NK-92 treated with Interleukin-12 subunit alpha and Interleukin-12 subunit beta, amount 100 ng/mL, for 24 hours (cell line): Measurements from ENCODE around the gene MTM1.

Experiments
- DNase-seq: peaks from one replicate; lab custom pipeline; 2025; lab: John Stamatoyannopoulos, UW

The MTM1 gene

DNA sequence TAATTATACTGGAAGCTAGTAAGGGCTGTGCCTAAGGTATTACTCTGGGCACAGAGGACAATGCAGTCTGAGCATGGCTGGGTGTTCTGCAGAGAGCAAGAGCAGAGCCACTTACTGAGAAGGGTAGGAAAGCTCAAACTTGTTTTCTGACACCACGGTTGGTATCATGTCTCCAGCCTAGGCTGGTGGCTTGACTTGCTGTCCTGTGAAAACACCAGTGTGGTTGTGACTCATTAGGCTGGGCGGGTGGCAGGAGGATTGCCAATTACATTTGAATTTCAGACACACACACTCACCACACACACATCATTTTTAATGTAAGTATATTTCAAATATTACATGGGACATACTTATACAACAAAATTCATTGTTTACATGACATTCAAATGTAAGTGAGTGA lies 19.7 kb upstream of the MTM1 start:
- peak; percentile 31 for DNase-seq

DNA sequence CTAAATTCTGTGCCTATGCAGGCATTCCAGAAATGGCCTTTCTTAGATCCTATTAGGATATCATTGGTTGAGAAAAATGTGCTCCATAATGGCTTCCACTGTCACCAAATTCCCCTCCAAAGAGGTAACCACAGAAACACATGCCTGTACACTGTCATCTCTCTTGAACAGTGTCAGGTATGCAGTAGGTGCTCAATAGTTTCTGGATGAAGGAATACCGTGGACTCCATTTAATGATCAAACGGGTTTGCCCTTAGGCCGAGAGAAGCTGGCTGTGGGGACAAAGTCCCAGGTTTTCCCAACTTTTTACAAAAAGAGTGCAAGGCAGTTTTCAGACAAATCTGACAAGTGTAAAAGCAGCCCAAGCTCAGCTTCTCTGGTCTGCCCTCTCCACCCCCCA lies 16.5 kb upstream of the MTM1 start:
- no peak for DNase-seq

GRCh38 chrX:150558424-150558823 lies 10.0 kb upstream of the MTM1 start:
- no peak for DNase-seq

- DNase-seq: no peak
Observed at GRCh38 chrX:150564838-150565237, 3.6 kb upstream of the MTM1 start.

DNA sequence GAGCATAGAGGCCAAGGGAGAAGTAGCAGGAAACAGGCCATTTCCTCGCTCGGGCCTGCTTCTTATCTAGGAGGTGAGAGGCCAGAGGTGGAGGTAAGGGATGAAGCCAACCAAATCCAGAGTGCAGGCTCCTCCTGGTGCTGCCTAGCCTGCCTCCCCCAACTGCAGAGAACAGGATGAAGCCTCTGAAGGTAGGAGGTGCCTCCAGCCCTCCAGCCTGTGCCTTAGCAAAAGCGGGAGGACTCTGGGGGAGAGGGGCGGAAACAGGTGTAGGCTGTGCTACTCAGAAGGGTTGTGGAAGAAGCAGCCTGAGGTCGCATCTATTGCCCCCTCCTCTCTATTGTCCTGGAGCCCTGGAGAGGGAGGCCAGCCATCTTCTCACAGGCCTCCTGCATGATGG lies 2.9 kb upstream of the MTM1 start:
- no peak for DNase-seq

GRCh38 chrX:150566734-150567182 lies 1.7 kb upstream of the MTM1 start:
- DNase-seq: no peak

DNA sequence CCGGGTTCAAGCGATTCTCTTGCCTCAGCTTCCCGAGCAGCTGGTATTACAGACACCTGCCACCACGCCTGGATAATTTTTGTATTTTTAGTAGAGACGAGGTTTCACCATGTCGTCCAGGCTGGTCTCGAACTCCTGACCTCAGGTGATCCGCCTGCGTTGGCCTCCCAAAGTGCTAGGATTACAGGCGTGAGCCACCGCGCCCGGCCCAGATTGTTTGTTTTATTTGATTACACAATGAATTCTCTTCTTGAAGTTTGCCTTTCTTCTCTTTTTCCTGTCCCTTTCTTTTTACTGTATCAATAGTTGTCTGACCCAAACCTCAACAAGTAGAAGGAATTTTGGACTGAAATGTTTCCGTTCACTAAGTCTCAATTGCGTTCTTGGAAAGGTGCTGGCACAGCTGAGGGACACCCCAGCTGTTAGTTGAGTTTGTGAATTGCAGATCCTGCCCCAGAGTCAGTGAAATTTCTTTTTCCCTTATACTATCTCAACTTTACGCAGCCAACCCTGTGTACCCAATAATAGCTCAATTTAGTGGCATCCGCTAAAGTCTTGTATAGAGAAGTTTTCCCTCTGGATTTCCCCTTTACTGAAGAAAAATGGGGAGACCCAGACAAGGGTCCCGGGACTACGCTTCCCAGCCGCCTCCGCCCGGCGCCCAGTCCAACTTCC lies 639 bp upstream of the MTM1 start:
- no peak for DNase-seq

GRCh38 chrX:150569155-150569477 lies 695 bp downstream of the MTM1 start:
- DNase-seq: peak; percentile 18

DNA sequence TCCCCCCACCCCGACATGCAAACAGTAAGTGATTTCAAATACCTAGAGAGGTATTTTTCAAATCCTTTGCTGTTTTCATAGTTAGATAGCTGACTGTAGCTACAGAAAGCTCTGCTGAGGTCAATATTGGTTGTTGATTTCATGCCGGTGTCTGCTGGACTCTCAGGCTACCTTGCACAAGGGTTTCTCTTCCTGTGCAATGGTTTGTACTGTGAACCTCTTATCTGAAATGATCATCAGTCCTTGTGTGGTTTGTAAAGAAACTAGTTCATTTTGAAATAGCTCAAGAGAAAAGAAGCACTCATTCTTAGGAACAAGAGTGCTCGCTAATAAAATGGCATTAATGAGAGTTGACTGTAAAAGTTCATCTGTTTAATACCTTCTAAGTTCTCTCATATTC lies 2.1 kb downstream of the MTM1 start:
- DNase-seq: no peak

- no peak for DNase-seq
Observed at GRCh38 chrX:150572206-150572605, 3.8 kb downstream of the MTM1 start.

- no peak for DNase-seq
Observed at GRCh38 chrX:150573106-150573505, 4.7 kb downstream of the MTM1 start.

GRCh38 chrX:150573702-150574101 lies 5.3 kb downstream of the MTM1 start:
- peak; percentile 30 for DNase-seq

DNA sequence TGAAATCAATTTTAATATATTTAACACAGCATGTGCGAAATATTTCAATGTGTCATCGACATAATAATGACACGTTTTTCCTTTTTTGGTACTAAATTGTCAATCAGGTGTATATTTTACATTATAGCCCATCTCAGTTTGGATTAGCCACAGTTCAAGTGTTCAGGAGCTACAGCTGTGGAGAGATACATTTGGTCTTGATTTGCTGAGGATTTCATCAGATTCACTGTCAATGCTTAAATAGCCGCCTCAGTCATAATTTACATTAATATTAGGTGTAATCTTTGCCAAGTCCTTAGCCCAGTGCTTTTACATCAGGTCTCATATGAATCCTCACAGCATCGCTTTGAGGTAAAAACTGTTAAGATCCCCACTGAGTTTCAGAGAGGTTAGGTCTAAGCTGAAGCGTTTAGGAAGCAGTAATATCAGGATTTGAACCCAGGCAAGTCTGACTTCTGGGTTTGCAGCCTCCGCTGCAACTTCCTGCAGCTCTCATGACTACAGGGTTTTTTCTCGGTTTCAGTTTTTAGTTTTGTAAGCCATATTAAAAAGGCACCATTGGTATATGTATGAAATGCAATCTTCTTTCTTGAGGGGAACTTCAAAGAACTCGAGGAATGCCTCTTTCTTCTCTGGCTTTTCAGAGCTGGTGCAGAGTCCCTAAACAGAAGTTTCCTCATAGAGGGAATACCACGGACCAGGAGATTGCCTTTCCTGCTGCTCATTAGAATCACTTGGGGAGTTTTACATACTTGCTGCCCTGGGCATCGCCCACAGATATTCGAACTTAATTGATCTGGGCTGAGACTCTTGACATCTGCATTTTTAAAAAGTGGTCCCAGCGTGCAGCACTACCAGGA lies 6.4 kb downstream of the MTM1 start:
- DNase-seq: no peak

- no peak for DNase-seq
Observed at GRCh38 chrX:150575419-150575814, 7.0 kb downstream of the MTM1 start.

GRCh38 chrX:150577174-150577573 lies 8.8 kb downstream of the MTM1 start:
- DNase-seq: no peak

DNA sequence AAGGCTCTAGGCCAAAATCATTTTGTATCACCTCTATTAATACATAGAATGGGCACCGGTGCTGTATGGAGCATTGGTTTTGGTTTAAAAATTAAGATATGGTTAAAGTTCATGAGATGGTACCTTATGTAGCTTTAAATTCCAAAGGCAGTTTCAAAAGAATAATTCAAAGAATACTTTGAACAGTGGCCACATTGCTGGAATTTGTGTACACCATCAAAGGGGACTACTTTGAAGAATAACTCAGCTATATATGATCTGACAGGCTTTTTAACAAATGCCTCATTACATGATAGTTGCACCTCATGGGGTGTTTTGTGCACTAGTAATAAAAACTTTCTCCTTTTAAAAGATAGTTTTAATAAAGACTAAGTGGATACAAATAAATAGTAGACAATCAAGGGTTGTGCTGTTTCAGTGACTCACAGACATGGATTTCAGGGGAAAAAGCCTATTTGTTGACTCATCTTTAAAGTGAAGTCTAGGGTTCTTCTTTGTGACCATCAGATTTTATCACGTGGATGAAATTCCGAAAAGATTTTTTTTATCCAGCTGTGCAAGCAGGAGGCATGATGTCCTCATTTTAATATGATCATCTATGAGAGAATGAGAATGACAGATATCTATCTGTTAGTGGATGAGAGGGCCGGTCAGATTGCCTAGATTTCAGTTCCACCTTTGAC lies 12.8 kb downstream of the MTM1 start:
- DNase-seq: no peak

GRCh38 chrX:150582338-150582948 lies 14.0 kb downstream of the MTM1 start:
- no peak for DNase-seq

DNA sequence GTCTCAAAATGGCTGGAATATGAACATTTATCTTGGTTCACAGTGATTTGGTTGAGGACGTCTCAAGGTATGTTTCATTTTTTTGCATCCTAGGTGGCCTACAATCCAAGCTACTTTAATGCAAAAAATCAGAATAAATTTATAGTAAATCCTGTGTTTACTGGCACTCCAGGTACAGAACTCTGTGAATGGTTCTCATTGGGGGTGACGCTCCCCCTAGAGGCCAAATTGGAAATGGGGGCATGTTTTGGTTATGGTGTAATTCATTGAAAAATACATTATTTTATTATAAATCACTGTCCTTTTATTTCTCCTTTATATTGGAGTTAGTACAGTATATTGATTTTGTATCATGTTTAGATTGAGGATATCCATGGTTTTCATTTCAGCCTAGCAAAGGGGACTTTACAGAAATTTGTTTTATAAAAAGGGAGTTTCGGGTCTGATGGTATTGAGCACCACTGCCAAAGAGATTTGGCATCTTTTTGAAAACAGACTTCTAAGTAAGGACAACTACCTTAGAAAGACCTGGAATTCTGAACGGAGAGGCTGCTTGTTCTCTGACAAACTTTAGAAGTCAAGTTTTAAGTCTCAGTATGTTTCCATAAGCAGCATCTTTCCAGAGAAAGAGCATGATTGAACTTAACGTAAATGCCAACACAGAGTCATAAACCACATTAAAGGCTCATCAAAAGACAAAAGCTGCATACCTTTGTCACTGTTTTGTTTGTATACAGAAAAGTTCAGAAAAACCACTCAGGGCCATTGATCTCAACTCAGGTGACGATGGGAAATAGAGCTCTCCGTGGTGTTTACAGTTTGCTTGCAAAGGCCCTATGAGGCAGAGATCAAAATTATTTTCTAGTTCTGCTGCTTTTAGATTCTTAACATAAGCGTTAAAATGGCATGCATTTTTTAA lies 19.4 kb downstream of the MTM1 start:
- DNase-seq: no peak

GRCh38 chrX:150594584-150594983 lies 26.2 kb downstream of the MTM1 start:
- no peak for DNase-seq

DNA sequence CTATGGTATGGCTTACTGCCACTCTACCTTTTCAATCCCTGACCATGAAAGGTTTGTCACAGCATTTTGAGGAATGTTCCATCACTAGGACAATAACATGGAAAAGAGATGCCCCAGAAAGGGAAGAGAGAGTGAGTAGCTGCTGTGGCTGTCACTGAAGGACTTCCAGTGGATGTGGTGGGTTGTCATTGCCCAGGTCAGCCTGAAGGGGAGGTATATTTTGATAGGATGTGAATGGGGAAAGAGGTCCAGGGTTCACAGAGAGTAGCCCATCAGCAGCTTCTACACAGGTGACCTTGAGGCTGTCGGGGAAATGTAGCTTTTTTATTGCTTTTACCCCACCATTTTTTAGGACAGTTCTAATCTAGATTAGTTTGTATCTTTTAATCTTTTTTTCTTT lies 30.8 kb downstream of the MTM1 start:
- DNase-seq: no peak

DNA sequence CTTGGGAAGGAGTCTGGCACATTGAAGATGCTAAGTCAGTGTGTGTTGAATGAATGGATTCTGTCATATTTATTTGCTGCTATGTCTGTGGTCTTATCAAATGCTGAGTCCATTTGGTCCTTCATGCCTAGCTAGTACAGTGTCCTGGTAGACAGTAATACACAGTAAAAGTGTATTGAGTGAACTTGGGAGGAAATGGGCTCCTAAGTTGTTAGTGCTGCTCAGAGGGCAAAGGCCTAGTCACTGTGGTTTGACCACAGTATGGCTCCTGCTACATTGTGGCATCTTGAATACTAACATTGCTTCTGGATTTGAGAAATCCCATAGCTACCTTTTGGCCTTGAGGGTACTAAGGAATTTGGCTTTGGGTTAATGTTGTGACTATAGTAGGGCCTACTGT lies 33.9 kb downstream of the MTM1 start:
- no peak for DNase-seq

GRCh38 chrX:150602743-150603142 lies 34.3 kb downstream of the MTM1 start:
- DNase-seq: no peak
